ENCODE results near the gene SMIM10.
"Not testable (repeated sequence)": the region's sequence is repeated elsewhere in the genome, so short reads cannot be mapped to it uniquely, and the experiment has no call there.

The SMIM10 gene

DNA sequence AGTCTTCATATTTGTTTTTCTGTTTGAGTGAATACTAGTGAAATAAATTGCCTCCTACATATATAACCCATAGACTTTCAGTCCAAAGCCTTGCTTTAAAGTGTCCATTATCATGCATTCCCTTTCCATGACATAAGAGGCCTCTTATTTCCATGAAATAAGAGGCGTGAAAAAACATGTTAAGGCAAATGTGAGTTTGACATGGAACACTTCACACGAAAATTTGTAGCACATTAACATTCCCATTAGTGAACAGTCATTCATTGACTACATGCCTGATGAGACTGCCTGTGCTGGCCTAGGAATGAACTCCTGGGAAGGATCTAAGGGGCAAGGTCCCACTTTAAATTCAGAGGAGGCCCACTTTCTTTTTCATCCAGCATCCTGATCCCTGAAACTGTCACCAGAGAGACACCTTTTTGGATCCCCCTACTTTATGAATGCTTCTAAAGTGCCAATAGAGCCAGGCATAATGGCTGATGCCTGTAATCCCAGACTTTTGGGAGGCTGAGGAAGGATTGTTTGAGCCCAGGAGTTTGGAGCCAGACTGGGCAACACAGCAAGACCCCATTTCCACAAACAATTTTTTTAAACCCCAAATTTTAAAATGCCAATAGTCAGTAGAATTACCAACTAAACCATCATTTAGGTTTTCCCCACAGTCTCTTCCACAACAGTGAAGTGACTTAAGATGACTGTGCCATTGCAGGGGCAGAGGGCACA, 24.9 kb downstream of the SMIM10 start:
- DNase-seq, result no peak

DNA sequence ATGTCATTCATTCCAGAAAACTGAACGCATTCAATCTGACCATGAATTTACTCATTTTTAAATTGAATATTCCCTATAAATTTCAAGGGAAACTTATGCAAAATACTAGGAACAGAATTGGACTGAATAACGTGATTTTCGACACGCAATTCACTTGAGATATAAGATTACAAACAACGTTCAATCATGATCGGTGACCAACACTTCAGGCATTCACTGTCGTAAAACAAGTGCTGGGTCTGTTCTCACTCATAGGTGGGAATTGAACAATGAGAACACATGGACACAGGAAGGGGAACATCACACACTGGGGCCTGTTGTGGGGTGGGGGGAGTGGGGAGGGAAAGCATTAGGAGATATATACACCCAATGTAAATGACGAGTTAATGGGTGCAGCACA, 29.1 kb downstream of the SMIM10 start:
- not testable (repeated sequence) for DNase-seq

DNA sequence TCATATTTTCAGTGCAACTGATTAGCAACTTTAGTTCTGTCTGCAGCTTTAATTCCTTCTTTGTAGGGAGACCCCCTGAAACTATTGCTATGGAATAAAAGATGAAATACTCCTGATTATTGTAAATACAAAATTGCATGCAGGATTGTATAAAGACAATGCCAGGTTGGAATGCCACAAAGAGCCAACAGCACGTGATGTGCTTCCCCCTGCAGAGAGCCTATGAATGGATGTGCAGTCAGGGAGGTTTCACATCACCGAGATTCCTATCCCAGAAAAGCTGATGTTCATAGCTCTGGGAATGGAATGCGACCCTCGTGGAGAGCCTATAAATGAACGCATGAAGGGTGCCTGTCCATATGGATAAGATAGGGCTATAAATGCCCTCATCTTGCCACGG, 33.0 kb downstream of the SMIM10 start:
- DNase-seq, result not testable (repeated sequence)

DNA sequence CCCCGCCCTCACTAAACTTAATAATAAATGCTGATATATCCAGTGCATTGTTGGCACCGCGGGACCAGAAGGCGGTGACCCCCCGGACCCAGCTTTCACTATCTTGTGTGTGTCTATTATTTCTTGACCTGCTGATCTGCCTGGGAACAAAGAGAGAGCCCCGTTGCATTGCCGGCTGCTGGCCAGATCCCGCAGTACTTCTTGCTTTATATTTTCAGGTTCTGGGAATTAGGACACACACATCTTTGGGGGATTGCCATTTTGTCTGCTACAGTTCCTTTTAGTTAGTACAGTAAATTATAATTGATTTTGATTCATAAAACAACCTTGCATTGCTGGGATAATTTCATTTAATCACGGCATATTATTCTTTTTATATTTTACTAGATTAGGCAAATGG, 33.7 kb downstream of the SMIM10 start:
- no peak for DNase-seq

DNA sequence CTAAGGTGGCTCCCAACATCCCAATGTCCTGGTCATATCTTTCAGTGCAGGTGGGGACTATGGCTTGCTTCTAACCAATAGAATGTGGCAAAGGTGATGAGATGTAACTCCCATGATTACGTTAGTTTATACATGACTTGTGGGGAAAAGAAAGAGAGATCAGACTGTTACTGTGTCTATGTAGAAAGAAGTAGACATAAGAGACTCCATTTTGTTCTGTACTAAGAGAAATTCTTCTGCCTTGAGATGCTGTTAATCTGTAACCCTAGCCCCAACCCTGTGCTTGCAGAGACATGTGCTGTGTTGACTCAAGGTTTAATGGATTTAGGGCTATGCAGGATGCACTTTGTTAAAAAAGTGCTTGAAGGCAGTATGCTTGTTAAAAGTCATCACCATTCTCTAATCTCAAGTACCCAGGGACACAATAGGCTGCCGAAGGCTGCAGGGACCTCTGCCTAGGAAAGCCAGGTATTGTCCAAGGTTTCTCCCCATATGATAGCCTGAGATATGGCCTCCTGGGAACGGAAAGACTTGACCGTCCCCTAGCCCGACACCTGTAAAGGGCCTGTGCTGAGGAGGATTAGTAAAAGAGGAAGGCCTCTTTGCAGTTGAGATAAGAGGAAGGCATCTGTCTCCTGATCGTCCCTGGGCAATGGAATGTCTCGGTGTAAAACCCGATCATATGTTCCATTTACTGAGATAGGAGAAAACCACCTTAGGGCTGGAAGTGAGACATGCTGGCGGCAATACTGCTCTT, 39.6 kb downstream of the SMIM10 start:
- not testable (repeated sequence) for DNase-seq

DNA sequence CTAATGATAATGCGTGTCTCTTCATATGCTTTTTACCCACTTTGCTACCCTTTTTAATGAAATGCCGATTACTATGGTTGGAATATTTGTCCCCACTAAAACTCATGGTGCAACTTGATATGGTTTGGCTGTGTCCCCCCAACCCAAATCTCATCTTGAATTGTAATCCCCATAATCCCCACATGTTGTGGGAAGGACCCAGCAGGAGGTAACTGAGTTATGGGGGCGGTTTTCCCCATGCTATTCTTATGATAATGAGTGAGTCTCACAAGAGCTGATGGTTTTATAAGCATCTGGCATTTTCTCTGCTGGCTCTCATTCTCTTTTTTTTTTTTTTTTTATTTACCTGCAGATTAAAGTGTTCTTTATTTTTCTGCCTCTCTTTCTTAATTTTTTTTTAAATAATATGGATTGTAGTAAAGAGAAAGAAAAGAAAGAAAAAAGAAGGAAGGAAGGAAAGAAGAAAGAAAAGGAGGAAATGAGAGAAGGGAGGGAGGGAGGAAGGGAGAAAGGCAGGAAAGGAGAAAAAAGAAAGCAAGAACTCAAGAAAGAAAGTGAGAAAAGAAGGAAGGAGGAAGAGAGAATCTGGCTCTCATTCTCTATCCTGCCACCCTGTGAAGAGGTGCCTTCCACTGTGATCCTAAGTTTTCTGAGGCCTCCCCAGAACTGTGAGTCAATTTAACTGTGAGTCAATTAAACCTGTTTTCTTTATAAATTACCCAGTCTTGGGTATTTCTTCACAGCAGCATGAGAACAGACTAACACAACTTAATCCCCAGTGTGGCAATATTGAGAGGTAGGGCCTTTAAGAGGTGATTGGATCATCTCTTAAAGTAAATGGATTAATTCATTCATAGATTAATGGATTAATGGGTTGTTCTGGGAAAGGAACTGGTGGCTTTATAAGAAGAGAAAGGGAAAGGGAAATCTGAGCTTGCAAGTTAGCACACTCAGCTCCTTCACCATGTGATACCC, 50.6 kb downstream of the SMIM10 start:
- not testable (repeated sequence) for DNase-seq
